CD4-positive, alpha-beta T cell treated with Interleukin-1 beta for 1 hour (primary cell): ENCODE results near the gene ACTRT3.

Experiments
- DNase-seq, 2 donors: peaks; one replicate each; pipeline ENCODE4 v3.0.0-alpha.2; 2020 to 2022

Gene ACTRT3

DNA sequence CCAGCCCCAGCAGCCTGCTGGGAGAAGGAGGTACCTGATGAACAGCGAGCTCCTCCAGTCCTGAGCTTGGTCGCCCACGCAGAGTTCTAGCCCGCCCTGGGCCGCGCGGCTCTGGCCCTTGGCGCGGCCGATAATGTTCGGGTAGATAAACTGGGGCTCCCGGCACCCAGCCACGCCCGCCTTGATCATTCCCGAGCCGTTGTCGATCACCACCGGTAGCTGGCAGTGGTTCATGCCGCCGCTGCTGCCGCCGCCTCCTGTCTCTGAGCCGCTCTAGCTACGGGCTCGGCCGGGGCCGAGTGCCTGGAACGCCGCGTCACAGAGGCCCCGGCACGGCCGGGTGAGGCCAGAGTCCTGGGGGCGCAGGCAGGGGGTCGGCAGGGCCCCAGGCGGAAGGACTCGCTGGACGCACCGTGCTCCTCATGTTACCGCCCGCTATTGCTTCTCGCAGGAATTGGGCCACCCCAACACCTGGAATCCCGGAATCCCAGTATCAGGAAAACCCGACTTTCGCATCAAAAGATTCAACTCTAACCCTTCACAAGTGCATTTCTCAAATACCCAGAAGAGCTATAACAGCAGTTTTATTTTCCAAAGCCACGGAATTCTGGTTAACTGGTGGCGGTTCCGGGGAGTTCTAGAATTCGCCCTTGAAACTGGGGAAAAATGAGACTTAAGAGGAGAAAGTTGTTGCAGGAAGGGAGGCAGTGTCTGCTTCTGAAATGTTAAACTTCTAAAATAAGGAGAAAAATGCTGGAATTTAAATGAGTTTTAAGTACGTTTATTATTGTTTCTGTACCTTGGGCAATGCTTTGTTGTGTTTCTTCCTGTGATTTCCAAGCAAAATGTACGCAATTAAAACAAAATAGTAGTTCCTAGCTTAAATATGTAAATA lies at the start of gene ACTRT3:
Gene ACTRT3, minus strand, starts transcription at position 275 of the 895 bp plus-strand sequence. Its CDS starts 41 bp downstream, at position 234.
- DNase-seq = peak; percentile 69 to 70

GRCh38 chr3:169818316-169818715 lies 49.0 kb upstream of the ACTRT3 start:
- DNase-seq = no peak

DNA sequence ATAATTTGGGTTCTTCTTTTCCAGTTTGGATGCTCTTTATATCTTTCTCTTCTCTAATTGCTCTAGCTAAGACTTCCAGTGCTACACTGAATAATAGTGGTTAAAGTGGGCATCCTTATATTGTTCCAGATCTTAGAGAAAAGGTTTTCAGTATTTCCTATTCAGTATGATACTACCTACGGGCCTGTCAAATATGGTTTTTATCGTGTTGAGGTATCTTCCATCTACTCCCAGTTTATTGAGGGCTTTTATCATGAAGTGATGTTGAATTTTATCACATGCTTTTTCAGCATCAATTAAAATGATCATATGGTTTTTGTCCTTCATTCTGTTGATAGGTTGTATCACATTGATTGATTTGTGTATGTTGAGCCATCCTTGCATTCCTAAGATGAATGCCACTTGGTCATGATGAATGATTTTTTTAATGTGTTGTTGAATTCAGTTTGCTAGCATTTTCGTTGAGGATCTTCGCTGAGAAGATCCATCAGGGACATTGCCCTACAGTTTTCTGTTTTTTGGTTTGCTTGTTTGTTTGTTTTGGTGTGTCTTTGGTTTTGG lies 46.3 kb upstream of the ACTRT3 start:
- DNase-seq = no peak

DNA sequence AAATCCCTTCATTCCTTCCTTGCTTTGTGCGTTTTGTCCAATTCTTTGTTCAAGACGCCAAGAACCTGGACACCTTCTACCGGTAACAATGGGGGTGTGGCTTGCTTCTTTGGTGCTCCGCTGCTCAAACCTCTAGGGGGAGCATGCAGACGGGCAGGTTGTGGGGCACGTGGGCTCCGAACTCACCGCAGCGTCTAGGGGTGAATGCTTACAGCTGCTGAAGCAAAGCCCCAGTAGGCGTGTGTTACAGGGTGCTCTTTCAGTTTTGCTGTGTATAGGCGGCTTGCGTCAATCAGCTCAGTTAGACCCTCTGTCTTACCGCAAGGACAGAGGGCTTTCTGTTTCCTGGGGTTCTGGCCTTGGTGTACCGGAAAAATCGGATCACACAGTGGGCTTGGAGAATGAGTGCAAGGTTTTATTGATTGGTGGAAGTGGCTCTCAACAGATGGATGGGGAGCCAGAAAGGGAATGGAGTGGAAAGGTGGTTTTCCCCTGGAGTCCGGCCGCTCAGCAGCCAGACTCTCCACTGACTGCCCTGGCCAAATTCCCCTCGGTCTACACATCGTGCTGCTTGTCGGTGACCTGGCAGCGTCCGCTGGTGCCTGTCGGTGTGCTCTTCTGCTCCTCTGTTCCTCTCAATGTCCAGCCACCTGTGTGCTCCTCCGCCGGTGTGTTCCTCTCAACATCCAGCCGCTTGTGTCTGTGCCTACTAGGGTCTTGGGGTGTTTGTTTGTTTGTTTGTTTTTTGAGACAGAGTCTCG lies 44.6 kb upstream of the ACTRT3 start:
- DNase-seq = peak; percentile 80 to 86

GRCh38 chr3:169813278-169813677 lies 43.9 kb upstream of the ACTRT3 start:
- DNase-seq = no peak

DNA sequence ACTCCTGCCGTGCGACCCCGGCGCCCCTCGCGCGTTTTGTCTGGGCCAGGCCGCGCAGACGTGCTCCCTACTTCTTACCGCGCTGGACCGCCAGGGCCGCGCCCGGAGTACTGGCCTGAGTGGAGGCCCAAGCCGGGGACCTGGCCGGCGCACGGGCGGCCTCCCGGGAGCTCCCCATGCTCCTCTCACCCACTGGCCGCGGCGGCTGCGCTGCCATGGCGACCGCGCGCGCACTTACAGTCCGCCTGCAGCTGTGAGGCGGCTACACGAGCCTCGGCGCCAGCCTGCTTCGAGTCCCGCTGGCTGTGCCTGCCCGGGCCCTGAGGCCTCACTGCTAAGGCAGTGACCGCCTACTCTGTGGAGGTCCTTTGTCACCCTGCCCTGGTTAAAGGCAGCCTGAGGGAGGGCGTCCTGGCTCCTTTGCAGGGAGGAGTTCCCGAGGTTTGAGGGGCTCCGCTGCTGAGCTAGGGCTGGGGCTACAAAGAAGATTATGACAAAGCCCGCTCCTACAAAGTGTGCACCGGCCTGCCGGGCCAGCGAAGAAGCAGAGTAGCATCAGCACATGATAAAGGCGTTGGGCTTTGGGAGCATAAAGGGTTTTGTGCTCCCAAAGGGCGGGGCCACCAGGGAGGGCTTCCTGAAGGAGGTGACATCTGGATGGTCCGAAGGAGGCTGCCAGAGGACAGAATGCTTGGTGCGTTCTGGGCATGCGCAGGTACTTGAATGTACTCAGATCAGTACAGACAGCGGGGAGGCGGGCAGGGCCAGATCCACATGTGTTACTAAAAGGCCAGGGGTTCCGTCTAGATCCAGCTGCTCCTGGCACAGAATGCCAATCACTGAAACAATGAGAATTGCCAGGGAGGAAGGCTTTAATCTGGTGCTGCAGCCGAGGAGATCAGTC lies 43.2 kb upstream of the ACTRT3 start, which contains the start of the genes LRRC34 and LRRIQ4:
Gene LRRC34, minus strand, starts transcription at position 573 of the 904 bp plus-strand sequence. Its CDS starts 356 bp downstream, at position 217.
Gene LRRIQ4, plus strand, starts transcription at position 539 of the 904 bp plus-strand sequence. CDS start 9,052 bp downstream, outside the sequence.
- peak; percentile 68 to 70 for DNase-seq

DNA sequence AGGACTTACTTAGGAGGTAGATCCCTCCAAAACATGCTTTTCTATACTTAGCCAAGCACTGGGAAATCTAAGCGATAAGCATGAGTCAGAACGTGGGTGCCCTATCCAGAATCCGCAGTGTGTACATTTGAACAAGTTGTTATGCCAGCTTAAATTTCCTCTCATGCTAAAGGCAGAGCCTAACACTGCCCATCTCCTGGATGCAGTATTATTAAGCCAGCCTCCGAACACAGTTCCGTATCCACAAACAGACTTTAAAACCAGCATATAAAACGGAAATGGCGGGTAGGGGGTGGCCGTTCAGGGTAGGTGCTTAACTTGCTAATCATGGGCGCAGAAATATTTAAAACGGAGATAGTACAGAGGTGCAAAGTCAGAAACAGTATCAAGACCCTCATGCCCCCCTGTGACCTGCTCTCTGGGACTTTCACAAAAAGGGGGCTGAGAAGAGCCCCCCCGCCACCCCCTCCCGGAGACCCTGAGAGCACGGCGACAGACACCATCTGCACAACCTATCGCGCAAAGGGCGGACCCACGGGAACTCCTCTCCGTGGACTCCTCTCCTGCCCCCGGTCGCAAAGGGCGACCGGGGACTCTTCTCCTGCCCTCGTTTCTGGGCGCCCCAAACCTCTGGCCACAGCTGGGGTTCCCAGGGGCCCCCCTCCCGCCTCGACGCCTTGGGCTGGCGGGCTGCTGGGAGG lies 42.4 kb upstream of the ACTRT3 start:
- peak in 1 of 2 donors; percentile 9 for DNase-seq

DNA sequence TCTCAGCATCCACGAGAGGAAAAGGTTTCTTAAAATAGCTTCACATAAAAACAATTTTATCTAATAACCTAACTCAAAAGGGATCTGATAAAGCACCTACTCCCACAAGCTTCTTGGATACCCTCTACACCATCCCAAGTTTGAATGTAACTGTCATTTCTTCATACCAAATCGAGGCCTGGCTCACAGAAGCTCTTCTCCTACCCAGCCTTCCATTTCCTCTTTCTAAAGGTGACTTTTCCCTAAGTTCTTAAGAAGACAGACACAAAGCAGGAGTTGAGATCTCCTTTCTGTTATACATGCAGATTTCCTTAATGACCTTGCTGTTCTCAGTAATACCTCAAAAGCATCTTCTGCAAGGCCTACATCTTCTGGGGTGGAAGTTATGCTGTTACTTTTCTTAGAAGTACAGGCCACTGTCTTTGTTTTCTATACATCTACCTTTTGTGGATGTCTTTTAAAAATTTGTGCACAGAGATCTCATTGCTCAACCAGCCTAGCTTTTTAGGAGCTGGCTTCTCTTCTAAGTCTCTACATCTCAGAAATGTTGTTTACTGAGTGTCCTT lies 40.0 kb upstream of the ACTRT3 start:
- DNase-seq = no peak

- DNase-seq = no peak
Measured at GRCh38 chr3:169804681-169805080, 35.3 kb upstream of the ACTRT3 start.

DNA sequence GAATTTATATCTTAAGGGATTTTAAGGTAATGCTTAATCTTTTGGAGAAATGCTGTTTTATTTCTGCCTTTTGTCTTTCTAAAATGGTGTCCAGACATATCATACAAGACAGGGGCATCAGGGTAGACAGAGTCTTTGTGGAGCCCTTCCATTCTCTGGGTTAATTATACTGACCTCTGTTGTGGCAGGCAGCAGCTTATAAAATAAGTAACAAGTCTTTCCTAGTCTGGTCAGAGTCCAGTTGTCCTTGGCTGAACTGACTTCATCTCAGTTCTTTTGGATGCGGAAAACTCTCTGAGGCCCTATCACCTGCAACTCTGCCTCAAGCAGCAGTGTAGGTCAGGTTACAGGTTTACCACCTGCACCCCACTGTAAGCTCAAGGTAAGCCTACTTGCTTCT lies 23.0 kb upstream of the ACTRT3 start:
- no peak for DNase-seq

DNA sequence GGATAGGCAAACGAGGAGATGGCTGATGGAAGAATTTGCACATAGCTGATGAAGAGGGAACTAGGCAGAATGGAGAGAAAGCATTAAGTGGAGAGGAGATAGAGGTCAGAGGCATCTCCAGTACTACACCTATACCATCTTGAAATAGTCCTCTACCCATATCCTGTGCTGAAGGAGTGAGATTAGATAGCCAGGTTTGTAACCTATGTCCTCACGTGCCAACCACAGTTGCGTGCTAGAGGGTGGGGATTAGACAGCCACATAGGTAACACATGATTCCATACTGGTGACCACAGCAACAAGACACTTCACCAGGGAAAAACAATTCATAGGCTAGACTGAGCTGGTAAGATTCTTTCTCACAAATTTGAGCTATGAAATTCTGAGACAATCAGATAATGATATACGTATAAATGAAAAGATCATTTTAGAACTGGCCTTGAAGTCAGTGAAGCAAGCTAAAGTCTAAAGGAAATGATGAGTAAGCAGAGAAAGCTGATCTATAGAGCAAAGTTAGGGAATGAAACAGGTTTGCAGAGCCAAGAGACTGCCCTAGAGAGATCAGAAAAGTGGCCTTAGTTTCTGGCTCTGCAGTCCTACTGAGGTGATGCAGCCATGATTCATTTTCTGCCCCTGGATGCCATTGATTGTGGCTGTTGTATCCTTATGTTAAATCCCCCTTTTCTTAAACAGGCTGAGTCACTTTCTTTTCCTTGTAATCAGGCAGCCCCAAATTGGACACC lies 21.5 kb upstream of the ACTRT3 start:
- DNase-seq = no peak

DNA sequence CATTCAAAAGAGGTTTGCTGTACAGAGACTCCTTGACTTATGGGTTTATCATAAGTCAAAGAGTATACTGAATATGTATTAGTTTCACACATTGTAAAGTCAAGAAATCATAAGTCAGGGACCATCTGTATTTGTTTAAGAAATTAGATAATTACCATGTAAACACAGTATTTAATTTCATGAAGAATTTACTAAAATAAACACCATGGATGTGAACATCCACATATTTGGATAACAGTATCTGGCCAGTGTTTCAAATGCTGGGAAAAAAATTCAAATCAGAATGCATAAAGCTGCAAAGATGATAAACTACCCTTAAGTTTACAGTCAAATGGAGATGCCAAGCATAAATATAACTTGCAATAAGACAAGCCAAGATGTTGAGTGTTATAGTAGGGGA lies 20.9 kb upstream of the ACTRT3 start:
- no peak for DNase-seq

- no peak for DNase-seq
Measured at GRCh38 chr3:169787791-169788190, 18.4 kb upstream of the ACTRT3 start.

DNA sequence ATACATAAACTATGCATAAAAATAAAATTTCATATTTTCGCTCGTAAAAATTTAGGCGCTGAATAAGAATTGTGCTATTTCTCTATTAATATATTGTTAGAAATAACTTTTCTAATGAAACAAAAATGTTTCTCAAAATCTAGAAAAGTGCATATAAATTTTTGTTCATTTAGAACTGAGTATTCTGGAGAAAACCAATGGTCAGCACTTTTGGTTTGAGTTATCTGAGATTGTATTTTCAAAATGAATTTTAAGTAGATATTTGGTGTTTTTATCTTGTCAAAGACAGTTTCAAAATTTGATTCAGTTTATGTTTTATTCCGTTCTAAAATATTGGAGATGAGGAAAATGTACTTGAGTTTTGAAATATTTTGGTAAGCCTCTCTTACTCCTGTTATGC lies 17.8 kb upstream of the ACTRT3 start:
- DNase-seq = no peak

GRCh38 chr3:169781209-169781855 lies 12.0 kb upstream of the ACTRT3 start:
- no peak for DNase-seq

- DNase-seq = no peak
Measured at GRCh38 chr3:169780742-169781141, 11.4 kb upstream of the ACTRT3 start.

GRCh38 chr3:169777822-169778221 lies 8.5 kb upstream of the ACTRT3 start:
- DNase-seq = no peak

- no peak for DNase-seq
Measured at GRCh38 chr3:169774186-169774585, 4.8 kb upstream of the ACTRT3 start.

- peak; percentile 91 to 92 for DNase-seq
Measured at GRCh38 chr3:169772897-169773816, 3.8 kb upstream of the ACTRT3 start, which contains the start of gene MYNN. TSS of gene MYNN (plus strand) at chr3:169773396. CDS start at chr3:169774296, 900 bp downstream.
